Measurements from ENCODE around the gene GNB1L. TPM values are rescaled to one million over a fixed set of nuclear protein-coding genes. Genes with fewer than 3 reads are reported as not detected.

Gene GNB1L
- total and polyA plus RNA-seq, 2 of the 13 experiments (the other 11 are each of a cell fraction or from before 2014, with no cell fraction given), result 2.5 to 7.4 TPM

DNA sequence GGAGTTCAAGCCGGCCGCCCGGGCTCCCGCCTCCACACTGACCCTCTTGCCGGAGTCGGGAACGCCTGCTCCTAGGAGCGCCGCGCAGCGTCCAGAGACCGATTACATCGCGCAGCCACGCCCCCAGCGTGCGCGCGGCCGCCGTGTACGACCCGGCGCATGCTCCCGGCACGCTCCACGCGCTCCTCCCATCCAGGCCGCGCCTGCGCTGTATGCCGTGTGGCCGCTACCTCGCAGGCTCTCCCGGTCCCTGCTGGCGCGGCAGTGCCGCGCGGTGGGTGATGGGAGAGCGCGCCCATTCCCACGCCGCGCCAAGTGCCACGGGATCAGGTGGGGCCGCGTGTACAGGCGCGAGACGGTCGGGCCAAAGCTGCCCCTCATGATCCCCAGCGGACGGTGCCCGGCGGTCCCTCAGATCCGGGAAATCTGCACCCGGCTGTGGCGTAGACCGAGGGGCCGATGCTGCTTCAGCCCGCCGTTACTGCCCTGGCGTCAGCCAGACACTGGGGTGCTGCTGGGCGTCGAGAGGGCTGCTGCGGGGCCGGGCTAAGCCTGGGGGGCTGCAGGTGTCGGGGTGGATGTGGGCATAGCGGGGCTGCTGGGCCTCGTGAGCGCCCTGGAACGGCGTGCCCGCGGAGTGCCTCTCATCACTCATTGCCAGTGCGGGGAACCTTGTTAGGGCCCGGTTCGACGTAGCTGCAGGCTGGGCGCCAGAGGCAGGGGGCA, at the start of gene GNB1L, which contains the start of gene RTL10 (continued):
- TF ChIP-seq ZNF552 (CRISPR knock-in tag; IDR thresholded peaks at IDR 0.05; ENCODE audit: borderline replicate concordance) (peak; percentile 92), TRIM24 (CRISPR knock-in tag; IDR thresholded peaks at IDR 0.05) (no peak), AHDC1 (CRISPR knock-in tag; IDR thresholded peaks at IDR 0.05; ENCODE audit: borderline replicate concordance) (no peak), PHF5A (CRISPR knock-in tag; IDR thresholded peaks at IDR 0.05; ENCODE audit: low read depth, unreplicated experiment) (no peak), ZNF17 (CRISPR knock-in tag; IDR thresholded peaks at IDR 0.05) (0 out of 2 replicates have a peak, but pooled peaks have one; percentile 8), TSC22D2 (CRISPR knock-in tag; IDR thresholded peaks at IDR 0.05; ENCODE audit: borderline replicate concordance) (peak; percentile 80), ZC3H13 (CRISPR knock-in tag; IDR thresholded peaks at IDR 0.05) (peak; percentile 95), SSRP1 (CRISPR knock-in tag; IDR thresholded peaks at IDR 0.05) (no peak), ZBTB26 (CRISPR knock-in tag; IDR thresholded peaks at IDR 0.05; ENCODE audit: borderline replicate concordance) (peak; percentile 32; the same call in 1 of the 2 replicates), ESRRA (CRISPR knock-in tag; IDR thresholded peaks at IDR 0.05; ENCODE audit: low read depth) (peak; percentile 73), RBFOX2 (IDR thresholded peaks at IDR 0.05; ENCODE audit: low read depth, low read length) (peak; percentile 99), U2AF2 (IDR thresholded peaks at IDR 0.05; ENCODE audit: low read depth, low read length) (no peak), E2F5 (CRISPR knock-in tag; conservative IDR thresholded peaks at IDR 0.05) (no peak; the same call in none of the 2 replicates), ZNF772 (CRISPR knock-in tag; IDR thresholded peaks at IDR 0.05) (no peak), HOXA5 (CRISPR knock-in tag; IDR thresholded peaks at IDR 0.05) (peak; percentile 69; the same call in 1 of the 2 replicates), GATAD2A (CRISPR knock-in tag; IDR thresholded peaks at IDR 0.05) (peak; percentile 31), ZNF556 (CRISPR knock-in tag; IDR thresholded peaks at IDR 0.05; ENCODE audit: borderline replicate concordance) (no peak), CBX5 (CRISPR knock-in tag; IDR thresholded peaks at IDR 0.05; ENCODE audit: borderline replicate concordance) (peak; percentile 22; the same call in 1 of the 2 replicates), PHF21A (CRISPR knock-in tag; IDR thresholded peaks at IDR 0.05) (peak; percentile 80; the same call in 1 of the 2 replicates), NCOA1 (CRISPR knock-in tag; IDR thresholded peaks at IDR 0.05) (0 out of 2 replicates have a peak, but pooled peaks have one; percentile 74)
- TF ChIP-seq, protein P1, sequence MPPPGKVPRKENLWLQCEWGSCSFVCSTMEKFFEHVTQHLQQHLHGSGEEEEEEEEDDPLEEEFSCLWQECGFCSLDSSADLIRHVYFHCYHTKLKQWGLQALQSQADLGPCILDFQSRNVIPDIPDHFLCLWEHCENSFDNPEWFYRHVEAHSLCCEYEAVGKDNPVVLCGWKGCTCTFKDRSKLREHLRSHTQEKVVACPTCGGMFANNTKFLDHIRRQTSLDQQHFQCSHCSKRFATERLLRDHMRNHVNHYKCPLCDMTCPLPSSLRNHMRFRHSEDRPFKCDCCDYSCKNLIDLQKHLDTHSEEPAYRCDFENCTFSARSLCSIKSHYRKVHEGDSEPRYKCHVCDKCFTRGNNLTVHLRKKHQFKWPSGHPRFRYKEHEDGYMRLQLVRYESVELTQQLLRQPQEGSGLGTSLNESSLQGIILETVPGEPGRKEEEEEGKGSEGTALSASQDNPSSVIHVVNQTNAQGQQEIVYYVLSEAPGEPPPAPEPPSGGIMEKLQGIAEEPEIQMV (CRISPR knock-in tag; IDR thresholded peaks at IDR 0.05; ENCODE audit: low read depth), result peak; percentile 70

Data from HepG2 (cell line).